GM23338 (cell line): ENCODE measurements around the gene RUBCN. TPM values are rescaled to one million over a fixed set of nuclear protein-coding genes. Genes with fewer than 3 reads are reported as not detected.
A peak's percentile ranks its signal among the peaks of the same experiment; 100 is the strongest.

Experiments used
- ATAC-seq: fragments of 200-7000 bp; cut with Tn5 transposase; 3 replicates; pipeline ENCODE4 v1.9.1; 2020
- DNase-seq: peaks from one replicate; pipeline ENCODE4 v3.0.0-alpha.2; 2015; ENCODE audit warnings: low spot score
- H2AFZ ChIP-seq: fragments of 200-600 bp; sonication (generic); 2 replicates; pipeline ENCODE4 v1.8.0; 2016; ENCODE audit warnings: antibody characterized with exemption, mild to moderate bottlenecking, moderate library complexity
- H3F3A ChIP-seq: fragments of 200-600 bp; sonication (generic); replicated peaks from 2 replicates; pipeline ENCODE4 v1.8.0; 2017; ENCODE audit warnings: antibody characterized with exemption, mixed run types, low read depth
- H3K27ac ChIP-seq: fragments of 200-600 bp; sonication (generic); 2 replicates; pipeline ENCODE4 v1.6.1; 2016; ENCODE audit warnings: low read depth
- H3K27me3 ChIP-seq: fragments of 200-600 bp; sonication (generic); 2 replicates; pipeline ENCODE4 v1.8.0; 2016; ENCODE audit warnings: mild to moderate bottlenecking, mixed run types, moderate library complexity; ENCODE audit not compliant: insufficient read depth
- H3K36me3 ChIP-seq: fragments of 200-600 bp; sonication (generic); 2 replicates; pipeline ENCODE4 v1.8.0; 2016; ENCODE audit warnings: mild to moderate bottlenecking; ENCODE audit not compliant: insufficient read depth
- H3K4me1 ChIP-seq: fragments of 200-600 bp; sonication (generic); 2 replicates; pipeline ENCODE4 v1.8.0; 2016; ENCODE audit warnings: mild to moderate bottlenecking, moderate library complexity; ENCODE audit not compliant: insufficient read depth
- H3K4me2 ChIP-seq: fragments of 200-600 bp; sonication (generic); 2 replicates; pipeline ENCODE4 v1.7.1; 2017; ENCODE audit warnings: mixed run types
- H3K4me3 ChIP-seq: fragments of 200-600 bp; sonication (generic); 2 replicates; pipeline ENCODE4 v1.6.1; 2016; ENCODE audit warnings: mixed run types
- H3K79me2 ChIP-seq: fragments of 200-600 bp; sonication (generic); replicated peaks from 2 replicates; pipeline ENCODE4 v1.8.0; 2017; ENCODE audit warnings: mild to moderate bottlenecking; ENCODE audit not compliant: insufficient read depth
- H3K9me2 ChIP-seq: fragments of 200-600 bp; sonication (generic); 2 replicates; pipeline ENCODE4 v1.8.0; 2017; ENCODE audit not compliant: insufficient read depth
- H4K20me1 ChIP-seq: fragments of 200-600 bp; sonication (generic); replicated peaks from 2 replicates; pipeline ENCODE4 v1.8.0; 2017; ENCODE audit warnings: mild to moderate bottlenecking; ENCODE audit not compliant: insufficient read depth
- H3K27ac Mint-ChIP-seq: 2 replicates; pipeline ENCODE4 v1.8.0; 2020; ENCODE audit warnings: inconsistent platforms, mild to moderate bottlenecking, moderate library complexity, mixed read lengths
- H3K27me3 Mint-ChIP-seq: 3 replicates; pipeline ENCODE4 v1.8.0; 2022; ENCODE audit warnings: low read depth, mild to moderate bottlenecking, moderate library complexity, mixed read lengths, inconsistent platforms; ENCODE audit not compliant: insufficient read depth, poor library complexity
- H3K36me3 Mint-ChIP-seq: 3 replicates; pipeline ENCODE4 v1.8.0; 2021; ENCODE audit warnings: low read depth, mild to moderate bottlenecking, inconsistent platforms, moderate library complexity, mixed read lengths
- H3K4me1 Mint-ChIP-seq: 3 replicates; pipeline ENCODE4 v1.8.0; 2020; ENCODE audit warnings: mild to moderate bottlenecking, inconsistent platforms, mixed read lengths
- H3K4me3 Mint-ChIP-seq: 3 replicates; pipeline ENCODE4 v1.8.0; 2021; ENCODE audit warnings: moderate library complexity, mild to moderate bottlenecking, inconsistent platforms, mixed read lengths
- H3K9me3 Mint-ChIP-seq: 3 replicates; pipeline ENCODE4 v1.8.0; 2020; ENCODE audit warnings: moderate library complexity, mild to moderate bottlenecking, inconsistent platforms, mixed read lengths
- POLR2AphosphoS5 ChIP-seq: IDR thresholded peaks from 2 replicates; pipeline ENCODE4 v1.6.1; 2016; ENCODE audit warnings: antibody characterized with exemption, low read depth
- STAT1 ChIP-seq: IDR thresholded peaks from one replicate; pipeline ENCODE4 v1.6.1; 2016; ENCODE audit warnings: antibody characterized with exemption; ENCODE audit not compliant: unreplicated experiment
- ZNF114 ChIP-seq: fragments of 250-450 bp; sonication (Bioruptor Pico); IDR thresholded peaks from 2 replicates; pipeline ENCODE4 v1.5.0; 2020; ENCODE audit warnings: mild to moderate bottlenecking, moderate library complexity
- polyA plus RNA-seq: library from polyadenylated mRNA; unstranded; fragments of >200 nt; fragmentation: Nextera tagmentation; extraction: Ambion mirVana; gene quantifications from 2 replicates; pipeline ENCODE4 v1.2.1, GENCODE V29; 2016
- total RNA-seq: library from RNA; depleted of rRNA; stranded (reverse); fragments of >200 nt; shearing (Covaris generic); gene quantifications from 2 replicates; pipeline ENCODE4 v1.2.3, GENCODE V29; 2014
- TF ChIP-seq, protein P1 (sequence below): fragments of 250-450 bp; sonication (Bioruptor Pico); IDR thresholded peaks from 2 replicates; pipeline ENCODE4 v1.5.0; 2020; ENCODE audit warnings: mild to moderate bottlenecking, moderate library complexity
- TF ChIP-seq, protein P2 (sequence below): IDR thresholded peaks from one replicate; pipeline ENCODE4 v1.6.1; 2018; ENCODE audit warnings: antibody characterized with exemption; ENCODE audit not compliant: unreplicated experiment
- TF ChIP-seq, protein P3 (sequence below), 2 experiments: fragments of 200-600 bp in 1 of 2; sonication (generic) in 1 of 2; conservative IDR thresholded peaks; 2 replicates each; pipeline versions ENCODE4 v1.5.1 to v1.6.1; 2016 to 2017; ENCODE audit warnings: antibody characterized with exemption in 2 of 2, low read depth in 2 of 2, mild to moderate bottlenecking in 2 of 2, moderate library complexity in 1 of 2

The RUBCN gene
- total and polyA plus RNA-seq, 2 experiments from 2014 or later, result 13.1 to 33.2 TPM

DNA sequence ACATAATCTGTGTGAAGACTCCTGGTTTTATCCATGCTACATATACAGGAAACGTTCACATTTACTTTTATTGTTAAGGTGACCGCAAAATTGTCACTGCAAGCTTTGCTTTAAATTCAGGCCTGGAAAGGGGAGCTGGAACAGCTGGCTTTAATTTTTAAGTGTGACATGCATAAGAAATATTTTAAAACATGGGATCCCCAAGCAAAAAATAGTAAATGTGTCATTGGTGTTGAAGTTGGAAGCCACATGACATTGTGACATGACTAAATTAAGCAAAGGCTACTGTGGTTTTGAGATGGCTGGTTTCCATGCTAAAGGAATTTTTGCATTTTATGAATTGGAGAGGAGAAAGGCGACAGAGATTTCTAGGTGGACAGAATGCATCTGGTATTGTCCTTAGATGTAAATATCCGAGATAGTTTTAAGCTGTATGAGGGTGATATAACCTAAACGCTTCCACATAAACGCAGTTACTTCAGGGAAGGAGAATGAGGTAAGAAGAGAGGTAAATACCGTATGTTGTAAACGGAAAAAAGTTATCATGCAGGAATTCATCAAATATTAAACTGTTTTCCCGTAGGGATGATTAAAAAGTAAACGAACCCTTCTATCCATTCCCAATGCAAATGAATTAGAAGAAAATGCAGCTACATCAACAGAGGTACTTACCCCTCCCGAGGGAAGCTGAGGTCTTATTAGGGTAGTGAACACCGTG lies 12.1 kb upstream of the RUBCN start (continued):
- TF ChIP-seq, protein P1, sequence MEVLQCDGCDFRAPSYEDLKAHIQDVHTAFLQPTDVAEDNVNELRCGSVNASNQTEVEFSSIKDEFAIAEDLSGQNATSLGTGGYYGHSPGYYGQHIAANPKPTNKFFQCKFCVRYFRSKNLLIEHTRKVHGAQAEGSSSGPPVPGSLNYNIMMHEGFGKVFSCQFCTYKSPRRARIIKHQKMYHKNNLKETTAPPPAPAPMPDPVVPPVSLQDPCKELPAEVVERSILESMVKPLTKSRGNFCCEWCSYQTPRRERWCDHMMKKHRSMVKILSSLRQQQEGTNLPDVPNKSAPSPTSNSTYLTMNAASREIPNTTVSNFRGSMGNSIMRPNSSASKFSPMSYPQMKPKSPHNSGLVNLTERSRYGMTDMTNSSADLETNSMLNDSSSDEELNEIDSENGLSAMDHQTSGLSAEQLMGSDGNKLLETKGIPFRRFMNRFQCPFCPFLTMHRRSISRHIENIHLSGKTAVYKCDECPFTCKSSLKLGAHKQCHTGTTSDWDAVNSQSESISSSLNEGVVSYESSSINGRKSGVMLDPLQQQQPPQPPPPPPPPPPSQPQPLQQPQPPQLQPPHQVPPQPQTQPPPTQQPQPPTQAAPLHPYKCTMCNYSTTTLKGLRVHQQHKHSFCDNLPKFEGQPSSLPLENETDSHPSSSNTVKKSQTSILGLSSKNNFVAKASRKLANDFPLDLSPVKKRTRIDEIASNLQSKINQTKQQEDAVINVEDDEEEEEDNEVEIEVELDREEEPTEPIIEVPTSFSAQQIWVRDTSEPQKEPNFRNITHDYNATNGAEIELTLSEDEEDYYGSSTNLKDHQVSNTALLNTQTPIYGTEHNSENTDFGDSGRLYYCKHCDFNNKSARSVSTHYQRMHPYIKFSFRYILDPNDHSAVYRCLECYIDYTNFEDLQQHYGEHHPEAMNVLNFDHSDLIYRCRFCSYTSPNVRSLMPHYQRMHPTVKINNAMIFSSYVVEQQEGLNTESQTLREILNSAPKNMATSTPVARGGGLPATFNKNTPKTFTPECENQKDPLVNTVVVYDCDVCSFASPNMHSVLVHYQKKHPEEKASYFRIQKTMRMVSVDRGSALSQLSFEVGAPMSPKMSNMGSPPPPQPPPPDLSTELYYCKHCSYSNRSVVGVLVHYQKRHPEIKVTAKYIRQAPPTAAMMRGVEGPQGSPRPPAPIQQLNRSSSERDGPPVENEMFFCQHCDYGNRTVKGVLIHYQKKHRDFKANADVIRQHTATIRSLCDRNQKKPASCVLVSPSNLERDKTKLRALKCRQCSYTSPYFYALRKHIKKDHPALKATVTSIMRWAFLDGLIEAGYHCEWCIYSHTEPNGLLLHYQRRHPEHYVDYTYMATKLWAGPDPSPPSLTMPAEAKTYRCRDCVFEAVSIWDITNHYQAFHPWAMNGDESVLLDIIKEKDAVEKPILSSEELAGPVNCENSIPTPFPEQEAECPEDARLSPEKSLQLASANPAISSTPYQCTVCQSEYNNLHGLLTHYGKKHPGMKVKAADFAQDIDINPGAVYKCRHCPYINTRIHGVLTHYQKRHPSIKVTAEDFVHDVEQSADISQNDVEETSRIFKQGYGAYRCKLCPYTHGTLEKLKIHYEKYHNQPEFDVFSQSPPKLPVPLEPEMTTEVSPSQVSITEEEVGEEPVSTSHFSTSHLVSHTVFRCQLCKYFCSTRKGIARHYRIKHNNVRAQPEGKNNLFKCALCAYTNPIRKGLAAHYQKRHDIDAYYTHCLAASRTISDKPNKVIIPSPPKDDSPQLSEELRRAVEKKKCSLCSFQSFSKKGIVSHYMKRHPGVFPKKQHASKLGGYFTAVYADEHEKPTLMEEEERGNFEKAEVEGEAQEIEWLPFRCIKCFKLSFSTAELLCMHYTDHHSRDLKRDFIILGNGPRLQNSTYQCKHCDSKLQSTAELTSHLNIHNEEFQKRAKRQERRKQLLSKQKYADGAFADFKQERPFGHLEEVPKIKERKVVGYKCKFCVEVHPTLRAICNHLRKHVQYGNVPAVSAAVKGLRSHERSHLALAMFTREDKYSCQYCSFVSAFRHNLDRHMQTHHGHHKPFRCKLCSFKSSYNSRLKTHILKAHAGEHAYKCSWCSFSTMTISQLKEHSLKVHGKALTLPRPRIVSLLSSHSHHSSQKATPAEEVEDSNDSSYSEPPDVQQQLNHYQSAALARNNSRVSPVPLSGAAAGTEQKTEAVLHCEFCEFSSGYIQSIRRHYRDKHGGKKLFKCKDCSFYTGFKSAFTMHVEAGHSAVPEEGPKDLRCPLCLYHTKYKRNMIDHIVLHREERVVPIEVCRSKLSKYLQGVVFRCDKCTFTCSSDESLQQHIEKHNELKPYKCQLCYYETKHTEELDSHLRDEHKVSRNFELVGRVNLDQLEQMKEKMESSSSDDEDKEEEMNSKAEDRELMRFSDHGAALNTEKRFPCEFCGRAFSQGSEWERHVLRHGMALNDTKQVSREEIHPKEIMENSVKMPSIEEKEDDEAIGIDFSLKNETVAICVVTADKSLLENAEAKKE (CRISPR knock-in tag), result no peak
- no peak for TF ChIP-seq STAT1

DNA sequence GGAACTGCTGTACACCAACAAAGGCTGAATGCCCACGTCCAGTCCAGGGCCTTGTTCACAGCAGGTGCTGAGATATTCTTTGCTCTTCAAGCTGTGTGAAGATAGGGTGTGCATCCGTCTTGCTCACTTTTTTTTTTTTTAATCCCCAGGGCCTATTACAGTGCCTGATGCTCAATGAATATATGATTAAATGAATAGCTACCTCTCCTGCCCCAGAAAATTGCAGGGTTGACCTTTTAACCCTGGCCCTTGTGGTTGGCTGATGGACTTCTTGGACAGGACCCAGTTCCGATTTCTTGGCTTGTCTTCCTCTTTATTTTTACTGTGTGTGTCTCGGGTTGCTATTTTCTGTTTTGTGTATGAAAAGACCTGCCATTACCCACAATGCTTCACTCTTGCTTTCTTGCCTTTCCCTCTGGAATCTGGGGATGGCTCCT lies 10.1 kb upstream of the RUBCN start:
- DNase-seq, result peak; percentile 32
- peaks cover under 1% of the 10 kb centered on the region for H3K79me2 ChIP-seq
- H3F3A ChIP-seq, result peaks cover 13% of the 10 kb centered on the region; the same call in 1 of the 2 replicates
- Mint-ChIP-seq H3K9me3 (no peaks in the 10 kb centered on the region), H3K4me3 (no peak overlapping the region), H3K36me3 (no peaks in the 10 kb centered on the region; the same call in 2 of the 3 replicates), H3K27me3 (peaks cover 23% of the 10 kb centered on the region), H3K27ac (no peak overlapping the region; the same call in 1 of the 2 replicates), H3K4me1 (peaks cover 19% of the 10 kb centered on the region)
- 0 out of 2 replicates have a peak, but pooled peaks cover under 1% of the 10 kb centered on the region for H4K20me1 ChIP-seq
- peaks cover 25% of the 10 kb centered on the region for H3K4me1 ChIP-seq
- no peak for ATAC-seq
- peak overlapping the region; percentile 81; the same call in 1 of the 2 replicates for H2AFZ ChIP-seq
- H3K9me2 ChIP-seq, result no peaks in the 10 kb centered on the region
- no peaks in the 10 kb centered on the region for H3K36me3 ChIP-seq
- H3K27ac ChIP-seq, result no peak overlapping the region
- 0 out of 2 replicates have a peak overlapping the region, but pooled peaks have one; percentile 55 for H3K4me2 ChIP-seq
- peaks cover 41% of the 10 kb centered on the region for H3K27me3 ChIP-seq
- H3K4me3 ChIP-seq, result no peak overlapping the region
- TF ChIP-seq, protein P2, sequence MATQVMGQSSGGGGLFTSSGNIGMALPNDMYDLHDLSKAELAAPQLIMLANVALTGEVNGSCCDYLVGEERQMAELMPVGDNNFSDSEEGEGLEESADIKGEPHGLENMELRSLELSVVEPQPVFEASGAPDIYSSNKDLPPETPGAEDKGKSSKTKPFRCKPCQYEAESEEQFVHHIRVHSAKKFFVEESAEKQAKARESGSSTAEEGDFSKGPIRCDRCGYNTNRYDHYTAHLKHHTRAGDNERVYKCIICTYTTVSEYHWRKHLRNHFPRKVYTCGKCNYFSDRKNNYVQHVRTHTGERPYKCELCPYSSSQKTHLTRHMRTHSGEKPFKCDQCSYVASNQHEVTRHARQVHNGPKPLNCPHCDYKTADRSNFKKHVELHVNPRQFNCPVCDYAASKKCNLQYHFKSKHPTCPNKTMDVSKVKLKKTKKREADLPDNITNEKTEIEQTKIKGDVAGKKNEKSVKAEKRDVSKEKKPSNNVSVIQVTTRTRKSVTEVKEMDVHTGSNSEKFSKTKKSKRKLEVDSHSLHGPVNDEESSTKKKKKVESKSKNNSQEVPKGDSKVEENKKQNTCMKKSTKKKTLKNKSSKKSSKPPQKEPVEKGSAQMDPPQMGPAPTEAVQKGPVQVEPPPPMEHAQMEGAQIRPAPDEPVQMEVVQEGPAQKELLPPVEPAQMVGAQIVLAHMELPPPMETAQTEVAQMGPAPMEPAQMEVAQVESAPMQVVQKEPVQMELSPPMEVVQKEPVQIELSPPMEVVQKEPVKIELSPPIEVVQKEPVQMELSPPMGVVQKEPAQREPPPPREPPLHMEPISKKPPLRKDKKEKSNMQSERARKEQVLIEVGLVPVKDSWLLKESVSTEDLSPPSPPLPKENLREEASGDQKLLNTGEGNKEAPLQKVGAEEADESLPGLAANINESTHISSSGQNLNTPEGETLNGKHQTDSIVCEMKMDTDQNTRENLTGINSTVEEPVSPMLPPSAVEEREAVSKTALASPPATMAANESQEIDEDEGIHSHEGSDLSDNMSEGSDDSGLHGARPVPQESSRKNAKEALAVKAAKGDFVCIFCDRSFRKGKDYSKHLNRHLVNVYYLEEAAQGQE, result no peak
- TF ChIP-seq ZNF114 (CRISPR knock-in tag), result no peak
- TF ChIP-seq, protein P3, sequence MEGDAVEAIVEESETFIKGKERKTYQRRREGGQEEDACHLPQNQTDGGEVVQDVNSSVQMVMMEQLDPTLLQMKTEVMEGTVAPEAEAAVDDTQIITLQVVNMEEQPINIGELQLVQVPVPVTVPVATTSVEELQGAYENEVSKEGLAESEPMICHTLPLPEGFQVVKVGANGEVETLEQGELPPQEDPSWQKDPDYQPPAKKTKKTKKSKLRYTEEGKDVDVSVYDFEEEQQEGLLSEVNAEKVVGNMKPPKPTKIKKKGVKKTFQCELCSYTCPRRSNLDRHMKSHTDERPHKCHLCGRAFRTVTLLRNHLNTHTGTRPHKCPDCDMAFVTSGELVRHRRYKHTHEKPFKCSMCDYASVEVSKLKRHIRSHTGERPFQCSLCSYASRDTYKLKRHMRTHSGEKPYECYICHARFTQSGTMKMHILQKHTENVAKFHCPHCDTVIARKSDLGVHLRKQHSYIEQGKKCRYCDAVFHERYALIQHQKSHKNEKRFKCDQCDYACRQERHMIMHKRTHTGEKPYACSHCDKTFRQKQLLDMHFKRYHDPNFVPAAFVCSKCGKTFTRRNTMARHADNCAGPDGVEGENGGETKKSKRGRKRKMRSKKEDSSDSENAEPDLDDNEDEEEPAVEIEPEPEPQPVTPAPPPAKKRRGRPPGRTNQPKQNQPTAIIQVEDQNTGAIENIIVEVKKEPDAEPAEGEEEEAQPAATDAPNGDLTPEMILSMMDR (conservative IDR thresholded peaks at IDR 0.05; ENCODE audit: low read depth in 2 of 2), result no peak
- no peak for TF ChIP-seq POLR2AphosphoS5
